Measurements from ENCODE around the gene ORM2.
A peak's percentile ranks its signal among the peaks of the same experiment; 100 is the strongest.
"Not testable (repeated sequence)": the region's sequence is repeated elsewhere in the genome, so short reads cannot be mapped to it uniquely, and the experiment has no call there.

ORM2 gene

GRCh38 chr9:114332474-114333040 is 2.9 kb downstream of the ORM2 start:
- not testable (repeated sequence) for H3K27me3 ChIP-seq (ENCODE audit: control insufficient read depth, insufficient read depth, low read length); H3K27ac ChIP-seq (ENCODE audit: low read depth, low read length); H3K4me1 ChIP-seq (ENCODE audit: control insufficient read depth, insufficient read depth, low read length); H3K4me3 ChIP-seq (ENCODE audit: low read length); H3K9ac ChIP-seq (ENCODE audit: low read length)
- H3K36me3 ChIP-seq (ENCODE audit: control insufficient read depth, insufficient read depth, low read length) = peaks cover 12% of the 10 kb centered on the region

DNA sequence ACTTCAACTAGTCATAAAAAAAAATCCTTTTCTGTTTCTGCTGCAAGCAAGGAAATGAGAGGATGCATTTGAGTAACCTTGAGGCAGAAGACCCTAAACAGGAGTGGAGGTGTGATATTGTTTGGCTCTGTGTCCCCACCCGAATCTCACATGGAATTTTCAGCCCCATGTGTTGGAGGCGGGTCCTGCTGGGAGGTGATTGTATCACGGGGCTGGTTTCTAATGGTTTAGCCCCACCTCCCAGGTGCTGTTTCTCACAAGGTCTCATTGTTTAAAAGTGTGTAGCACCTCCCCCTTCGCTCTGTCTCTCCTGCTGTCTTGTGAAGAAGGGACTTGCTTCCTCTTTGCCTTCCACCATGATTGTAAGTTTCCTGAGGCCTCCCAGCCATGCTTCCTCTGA is 4.0 kb downstream of the ORM2 start:
- H3K27me3 ChIP-seq (ENCODE audit: control insufficient read depth, insufficient read depth, low read length); H3K4me3 ChIP-seq (ENCODE audit: low read length); H3K9ac ChIP-seq (ENCODE audit: low read length); H3K4me1 ChIP-seq (ENCODE audit: control insufficient read depth, insufficient read depth, low read length); H3K27ac ChIP-seq (ENCODE audit: low read depth, low read length): not testable (repeated sequence)
- peaks cover 20% of the 10 kb centered on the region for H3K36me3 ChIP-seq (ENCODE audit: control insufficient read depth, insufficient read depth, low read length)

DNA sequence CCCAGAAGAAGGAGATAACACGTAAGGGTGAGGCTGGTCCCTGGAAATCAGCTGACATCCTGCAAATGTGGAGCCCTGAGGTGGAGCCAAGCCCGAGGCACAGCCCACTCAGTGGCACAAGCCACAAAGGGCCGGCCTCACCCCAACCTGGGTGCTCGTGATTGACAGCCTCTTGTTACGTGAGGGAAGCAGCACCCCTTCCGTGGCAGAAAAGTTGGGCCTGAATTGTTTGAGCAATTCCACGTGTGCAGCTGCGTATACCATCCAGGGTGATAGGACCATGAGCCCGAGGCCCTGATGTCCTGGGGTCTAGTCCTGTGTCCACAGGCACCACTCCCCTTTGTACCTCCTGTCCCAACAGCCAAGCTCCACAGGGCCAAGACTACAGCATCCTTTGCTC is 4.8 kb downstream of the ORM2 start:
- Histone ChIP-seq H3K4me3 (ENCODE audit: low read length) (no peak overlapping the region), H3K36me3 (ENCODE audit: control insufficient read depth, insufficient read depth, low read length) (peaks cover 20% of the 10 kb centered on the region), H3K27ac (ENCODE audit: low read depth, low read length) (no peak overlapping the region)

GRCh38 chr9:114335745-114336144 is 6.1 kb downstream of the ORM2 start:
- Histone ChIP-seq H3K4me3 (ENCODE audit: low read length) (no peak overlapping the region), H3K36me3 (ENCODE audit: control insufficient read depth, insufficient read depth, low read length) (peaks cover 27% of the 10 kb centered on the region), H3K9ac (ENCODE audit: low read length) (no peak overlapping the region), H3K27ac (ENCODE audit: low read depth, low read length) (no peak overlapping the region), H3K27me3 (ENCODE audit: control insufficient read depth, insufficient read depth, low read length) (no peaks in the 10 kb centered on the region), H3K4me1 (ENCODE audit: control insufficient read depth, insufficient read depth, low read length) (no peaks in the 10 kb centered on the region)

More for the DNA sequence above, 4.8 kb downstream of the ORM2 start:
- Histone ChIP-seq H3K9ac (ENCODE audit: low read length) (no peak overlapping the region), H3K27me3 (ENCODE audit: control insufficient read depth, insufficient read depth, low read length) (no peaks in the 10 kb centered on the region), H3K4me1 (ENCODE audit: control insufficient read depth, insufficient read depth, low read length) (no peaks in the 10 kb centered on the region)

DNA sequence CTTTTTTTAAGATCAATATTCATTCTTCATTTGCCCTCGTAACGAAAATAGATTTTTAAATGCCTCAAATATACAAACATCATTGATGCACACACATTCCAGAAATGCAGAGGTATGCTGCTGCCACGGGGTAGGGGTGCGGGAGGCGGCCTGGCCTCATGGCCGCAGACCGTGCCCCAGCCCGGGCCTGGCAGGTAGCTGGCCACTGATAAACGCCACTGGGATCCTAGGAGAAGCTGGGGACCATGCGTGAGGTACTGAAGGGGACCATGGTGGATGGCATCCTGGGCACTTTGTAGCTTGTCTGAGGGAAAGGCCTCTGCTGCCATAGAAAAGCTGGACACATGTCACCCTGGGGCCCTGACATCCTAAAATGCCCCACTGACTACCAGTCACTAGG is 6.5 kb downstream of the ORM2 start:
- Histone ChIP-seq H3K27me3 (ENCODE audit: control insufficient read depth, insufficient read depth, low read length) (no peaks in the 10 kb centered on the region), H3K4me1 (ENCODE audit: control insufficient read depth, insufficient read depth, low read length) (no peaks in the 10 kb centered on the region), H3K4me3 (ENCODE audit: low read length) (no peak overlapping the region), H3K9ac (ENCODE audit: low read length) (no peak overlapping the region), H3K27ac (ENCODE audit: low read depth, low read length) (no peak overlapping the region), H3K36me3 (ENCODE audit: control insufficient read depth, insufficient read depth, low read length) (peaks cover 31% of the 10 kb centered on the region)

DNA sequence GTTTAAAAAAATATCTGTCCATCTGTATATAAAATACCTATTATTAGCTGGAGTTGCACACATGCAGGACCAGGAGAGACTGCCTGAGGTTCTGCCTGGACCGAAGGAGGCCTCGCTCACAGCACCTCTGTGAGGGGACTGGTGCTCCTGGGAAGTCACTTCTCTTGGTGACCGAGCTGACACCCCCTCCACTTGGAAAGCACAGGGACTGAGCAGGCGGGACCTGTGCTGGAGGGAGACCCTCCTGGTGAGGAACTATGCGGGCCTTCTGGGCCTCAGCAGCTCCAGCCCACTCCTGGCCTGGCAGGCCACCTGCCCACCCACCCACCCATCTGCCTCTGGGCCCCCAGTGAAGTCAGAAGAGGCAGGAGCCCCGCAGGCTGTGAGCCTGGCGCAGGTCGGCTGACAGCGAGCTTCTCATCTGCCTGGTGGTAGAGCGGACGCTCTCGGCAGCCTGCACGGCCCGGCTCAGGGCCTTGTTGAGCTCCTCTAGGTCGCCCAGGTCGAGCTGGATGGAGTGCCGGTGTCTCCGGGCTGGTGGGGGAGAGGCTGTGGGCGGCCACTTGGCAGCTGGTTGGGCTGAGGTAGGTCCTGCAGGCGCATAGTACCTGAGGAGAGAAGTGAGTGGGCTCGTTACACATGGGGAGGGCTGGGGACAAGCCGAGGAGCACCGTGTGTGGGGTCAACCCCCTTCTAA is 7.2 kb downstream of the ORM2 start:
- no peaks in the 10 kb centered on the region for H3K27me3 ChIP-seq (ENCODE audit: control insufficient read depth, insufficient read depth, low read length)
- H3K27ac ChIP-seq (ENCODE audit: low read depth, low read length) = no peak overlapping the region
- no peaks in the 10 kb centered on the region for H3K4me1 ChIP-seq (ENCODE audit: control insufficient read depth, insufficient read depth, low read length)
- H3K4me3 ChIP-seq (ENCODE audit: low read length) = no peak overlapping the region
- H3K9ac ChIP-seq (ENCODE audit: low read length) = no peak overlapping the region
- peaks cover 37% of the 10 kb centered on the region for H3K36me3 ChIP-seq (ENCODE audit: control insufficient read depth, insufficient read depth, low read length)

DNA sequence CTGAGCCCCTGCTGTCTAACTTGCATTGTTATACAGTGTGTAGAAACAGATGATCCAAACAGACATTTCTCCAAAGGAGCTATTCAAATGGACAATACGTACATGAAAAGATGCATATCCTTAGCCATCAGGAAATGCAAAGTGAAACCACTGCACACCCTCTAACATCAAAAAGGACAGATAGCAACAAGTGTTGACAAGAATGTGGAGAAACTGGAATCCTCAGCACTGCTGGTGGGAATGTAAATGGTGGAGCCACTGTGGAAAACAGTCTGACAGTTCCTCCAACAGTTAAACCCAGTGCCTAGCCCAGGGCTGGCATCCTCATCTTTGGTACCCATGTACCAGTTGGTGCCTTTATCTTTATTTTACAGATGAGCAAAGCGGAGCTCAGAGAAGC is 8.5 kb downstream of the ORM2 start:
- Histone ChIP-seq H3K9ac (ENCODE audit: low read length) (no peak overlapping the region), H3K27me3 (ENCODE audit: control insufficient read depth, insufficient read depth, low read length) (no peaks in the 10 kb centered on the region), H3K27ac (ENCODE audit: low read depth, low read length) (no peak overlapping the region), H3K4me3 (ENCODE audit: low read length) (no peak overlapping the region), H3K4me1 (ENCODE audit: control insufficient read depth, insufficient read depth, low read length) (peaks cover 1% of the 10 kb centered on the region), H3K36me3 (ENCODE audit: control insufficient read depth, insufficient read depth, low read length) (peaks cover 43% of the 10 kb centered on the region)

DNA sequence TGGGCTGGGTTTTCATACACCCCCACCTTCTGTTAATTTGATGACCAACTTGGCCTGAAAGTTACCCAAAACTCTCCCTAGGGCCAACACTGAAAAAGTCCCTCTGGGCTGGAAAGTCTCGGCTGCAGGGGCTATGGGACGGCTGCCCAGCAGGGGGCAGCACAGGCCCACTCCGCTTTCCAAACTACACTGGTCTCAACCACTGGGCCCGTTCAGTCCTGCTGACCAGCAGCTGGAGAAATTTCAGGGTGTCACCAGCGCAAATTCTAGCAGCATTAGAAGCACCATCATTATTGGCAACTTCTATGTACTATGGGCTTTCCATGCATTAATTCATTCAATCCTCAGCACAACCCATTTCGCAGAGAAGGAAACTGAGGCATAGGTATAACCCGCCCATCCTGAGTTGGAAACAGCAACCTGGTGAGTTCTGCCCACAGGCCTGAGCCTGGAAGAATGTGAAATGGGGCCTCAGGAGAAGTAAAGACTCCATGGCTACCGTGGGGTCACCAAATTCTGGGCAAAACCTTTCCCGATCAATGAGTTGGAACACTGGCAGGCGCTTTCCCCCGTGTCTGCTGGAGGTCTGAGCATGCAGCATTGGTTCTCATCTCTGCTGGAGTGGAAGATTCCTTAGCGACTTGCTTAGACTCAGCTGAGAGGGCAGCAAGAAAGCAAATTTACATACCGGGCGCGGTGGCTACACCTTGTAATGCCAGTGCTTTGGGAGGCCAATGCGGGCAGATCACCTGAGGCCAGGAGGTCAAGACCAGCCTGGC is 9.7 kb downstream of the ORM2 start:
- H3K4me3 ChIP-seq (ENCODE audit: low read length) = no peak overlapping the region

GRCh38 chr9:114341152-114341830 is 11.6 kb downstream of the ORM2 start:
- H3K9ac ChIP-seq (ENCODE audit: low read length) = no peak overlapping the region
- no peak overlapping the region for H3K27ac ChIP-seq (ENCODE audit: low read depth, low read length)
- no peak overlapping the region for H3K4me3 ChIP-seq (ENCODE audit: low read length)
- H3K4me1 ChIP-seq (ENCODE audit: control insufficient read depth, insufficient read depth, low read length) = peaks cover 16% of the 10 kb centered on the region
- peaks cover 54% of the 10 kb centered on the region for H3K36me3 ChIP-seq (ENCODE audit: control insufficient read depth, insufficient read depth, low read length)
- no peaks in the 10 kb centered on the region for H3K27me3 ChIP-seq (ENCODE audit: control insufficient read depth, insufficient read depth, low read length)

More for the DNA sequence above, 9.7 kb downstream of the ORM2 start:
- Histone ChIP-seq H3K4me1 (ENCODE audit: control insufficient read depth, insufficient read depth, low read length) (peaks cover 11% of the 10 kb centered on the region), H3K27ac (ENCODE audit: low read depth, low read length) (no peak overlapping the region), H3K9ac (ENCODE audit: low read length) (no peak overlapping the region), H3K27me3 (ENCODE audit: control insufficient read depth, insufficient read depth, low read length) (no peaks in the 10 kb centered on the region), H3K36me3 (ENCODE audit: control insufficient read depth, insufficient read depth, low read length) (peaks cover 48% of the 10 kb centered on the region)

- H3K27me3 ChIP-seq (ENCODE audit: control insufficient read depth, insufficient read depth, low read length) = no peaks in the 10 kb centered on the region
- H3K9ac ChIP-seq (ENCODE audit: low read length) = no peak overlapping the region
- no peak overlapping the region for H3K4me3 ChIP-seq (ENCODE audit: low read length)
- peaks cover 16% of the 10 kb centered on the region for H3K4me1 ChIP-seq (ENCODE audit: control insufficient read depth, insufficient read depth, low read length)
- peaks cover 53% of the 10 kb centered on the region for H3K36me3 ChIP-seq (ENCODE audit: control insufficient read depth, insufficient read depth, low read length)
- no peak overlapping the region for H3K27ac ChIP-seq (ENCODE audit: low read depth, low read length)
Measured at GRCh38 chr9:114341991-114342390, 12.3 kb downstream of the ORM2 start.

GRCh38 chr9:114342755-114343440 is 13.2 kb downstream of the ORM2 start:
- Histone ChIP-seq H3K9ac (ENCODE audit: low read length) (no peak overlapping the region), H3K36me3 (ENCODE audit: control insufficient read depth, insufficient read depth, low read length) (peaks cover 50% of the 10 kb centered on the region), H3K27ac (ENCODE audit: low read depth, low read length) (peak overlapping the region; percentile 86), H3K27me3 (ENCODE audit: control insufficient read depth, insufficient read depth, low read length) (no peaks in the 10 kb centered on the region), H3K4me1 (ENCODE audit: control insufficient read depth, insufficient read depth, low read length) (peaks cover 16% of the 10 kb centered on the region), H3K4me3 (ENCODE audit: low read length) (no peak overlapping the region)
